Mesothelial cell of epicardium (in vitro differentiated cells): ENCODE measurements around the gene GPBAR1. TPM values are rescaled to one million over a fixed set of nuclear protein-coding genes. Genes with fewer than 3 reads are reported as not detected.

ENCODE experiments used
- DNase-seq, 2 experiments: peaks; one replicate each; pipeline ENCODE4 v3.0.0; 2021; ENCODE audit warnings: low spot score in 2 of 2; ENCODE audit not compliant: unreplicated experiment in 2 of 2
- H3K27ac Mint-ChIP-seq: 2 replicates; pipeline ENCODE4 v1.8.0; 2021; ENCODE audit warnings: mixed read lengths
- H3K27me3 Mint-ChIP-seq: 2 replicates; pipeline ENCODE4 v1.8.0; 2021; ENCODE audit warnings: low read depth, mixed read lengths
- H3K36me3 Mint-ChIP-seq: 2 replicates; pipeline ENCODE4 v1.8.0; 2021; ENCODE audit warnings: mixed read lengths
- H3K4me1 Mint-ChIP-seq: 2 replicates; pipeline ENCODE4 v1.8.0; 2021; ENCODE audit warnings: mixed read lengths
- H3K4me3 Mint-ChIP-seq: 2 replicates; pipeline ENCODE4 v1.8.0; 2021; ENCODE audit warnings: mild to moderate bottlenecking, moderate library complexity, mixed read lengths
- H3K9me3 Mint-ChIP-seq: 2 replicates; pipeline ENCODE4 v1.8.0; 2021; ENCODE audit warnings: mixed read lengths
- CTCF ChIP-seq: fragments of 200-600 bp; sonication (generic); IDR thresholded peaks from one replicate; pipeline ENCODE4 v1.5.0; 2021; ENCODE audit warnings: antibody characterized with exemption; ENCODE audit not compliant: unreplicated experiment
- total RNA-seq: library from RNA; stranded (reverse); gene quantifications from 3 replicates; pipeline ENCODE4 v1.2.1, GENCODE V29; 2021

Gene GPBAR1
- total RNA-seq, 1 donor from 2014 or later, result 0.78 TPM

GRCh38 chr2:218281449-218281848 is 20.6 kb downstream of the GPBAR1 start:
- no peak for DNase-seq
- Mint-ChIP-seq H3K27ac (peak overlapping the region; percentile 76), H3K27me3 (no peaks in the 10 kb centered on the region), H3K4me3 (no peak overlapping the region), H3K36me3 (peaks cover 23% of the 10 kb centered on the region), H3K4me1 (peaks cover 31% of the 10 kb centered on the region), H3K9me3 (no peaks in the 10 kb centered on the region)
- no peak for TF ChIP-seq CTCF

- Mint-ChIP-seq H3K9me3 (no peaks in the 10 kb centered on the region), H3K4me3 (no peak overlapping the region), H3K36me3 (peaks cover 16% of the 10 kb centered on the region), H3K27me3 (no peaks in the 10 kb centered on the region), H3K27ac (peak overlapping the region; percentile 90), H3K4me1 (peaks cover 41% of the 10 kb centered on the region)
- TF ChIP-seq CTCF, result no peak
- DNase-seq, result no peak
Measured at GRCh38 chr2:218282173-218282991, 21.6 kb downstream of the GPBAR1 start.

GRCh38 chr2:218284106-218284811 is 23.4 kb downstream of the GPBAR1 start:
- no peaks in the 10 kb centered on the region for H3K27me3 Mint-ChIP-seq
- H3K9me3 Mint-ChIP-seq, result no peaks in the 10 kb centered on the region
- DNase-seq, result no peak
- H3K27ac Mint-ChIP-seq, result peak overlapping the region; percentile 9
- no peak overlapping the region for H3K4me3 Mint-ChIP-seq
- H3K4me1 Mint-ChIP-seq, result peaks cover 53% of the 10 kb centered on the region
- TF ChIP-seq CTCF, result no peak
- peaks cover 12% of the 10 kb centered on the region for H3K36me3 Mint-ChIP-seq

GRCh38 chr2:218285604-218286003 is 24.8 kb downstream of the GPBAR1 start:
- Mint-ChIP-seq H3K27ac (peak overlapping the region; percentile 97), H3K36me3 (peaks cover 3% of the 10 kb centered on the region)
- TF ChIP-seq CTCF, result no peak

GRCh38 chr2:218286570-218287459 is 26.0 kb downstream of the GPBAR1 start:
- Mint-ChIP-seq H3K36me3 (no peaks in the 10 kb centered on the region), H3K9me3 (no peaks in the 10 kb centered on the region), H3K27me3 (no peaks in the 10 kb centered on the region), H3K27ac (peak overlapping the region; percentile 97), H3K4me1 (peaks cover 74% of the 10 kb centered on the region), H3K4me3 (peak overlapping the region; percentile 46)
- peak; percentile 53 to 69 for DNase-seq
- TF ChIP-seq CTCF, result no peak

More at GRCh38 chr2:218285604-218286003, 24.8 kb downstream of the GPBAR1 start:
- no peaks in the 10 kb centered on the region for H3K27me3 Mint-ChIP-seq
- DNase-seq, result no peak
- H3K4me3 Mint-ChIP-seq, result no peak overlapping the region
- H3K4me1 Mint-ChIP-seq, result peaks cover 64% of the 10 kb centered on the region
- no peaks in the 10 kb centered on the region for H3K9me3 Mint-ChIP-seq
